K562 (cell line): ENCODE results near the gene CRYGB. TPM values are rescaled to one million over a fixed set of nuclear protein-coding genes. Genes with fewer than 3 reads are reported as not detected.

Experiments
- ATAC-seq: fragments of 200-7000 bp; cut with Tn5 transposase; 3 replicates; pipeline ENCODE4 v1.9.1; 2020; ENCODE audit warnings: moderate library complexity
- Bru-seq: library from RNA; stranded (reverse); fragments of 400-500 nt; gene quantifications from one replicate; lab custom pipeline; 2021; lab: Mats Ljungman, UMichigan
- BruChase-seq, 2 experiments: library from RNA; stranded (reverse); fragments of 400-500 nt; gene quantifications; one replicate each; lab custom pipeline; 2021; lab: Mats Ljungman, UMichigan
- BruUV-seq: library from RNA; stranded (reverse); fragments of 400-500 nt; replicated peaks from 2 replicates; lab custom pipeline; 2021; lab: Mats Ljungman, UMichigan
- CTCF ChIA-PET: fragments of 300-600 bp; formaldehyde crosslinking; extraction: SDS; loops from one replicate; lab custom pipeline; 2021; ENCODE audit warnings: low intra/inter-chr PET ratio; lab: Yijun Ruan, JAX
- POLR2A ChIA-PET: fragments of 300-600, 350-650 bp; sonication (Branson Sonifier 250); formaldehyde crosslinking; extraction: SDS; loops from one replicate; lab custom pipeline; 2021; ENCODE audit warnings: antibody characterized with exemption, inconsistent platforms; lab: Yijun Ruan, JAX
- DNase-seq, 4 experiments: peaks; one replicate each; pipeline versions ENCODE4 v3.0.0 to v3.0.0-alpha.2; 2011 to 2018; ENCODE audit warnings: low spot score in 3 of 4, mixed read lengths in 3 of 4; ENCODE audit errors: extremely low read depth in 1 of 4
- FAIRE-seq: peaks from 2 replicates; lab custom pipeline; 2011; peaks lifted over from hg19 to GRCh38; lab: Jason Lieb, UNC
- H2AFZ ChIP-seq: 2 replicates; pipeline ENCODE4 v1.6.0; 2011; ENCODE audit warnings: low read depth, low read length, control low read depth, inconsistent platforms
- H3K27ac ChIP-seq: fragments of 200-600 bp; 3 replicates; pipeline ENCODE4 v1.8.0; 2011; ENCODE audit warnings: low read depth, mild to moderate bottlenecking, control low read depth, inconsistent platforms, low read length, moderate library complexity, mixed read lengths; ENCODE audit errors: extremely low read depth
- H3K27me3 ChIP-seq, 2 experiments: fragments of 300-600 bp in 1 of 2; 2 replicates in 1 of 2; 3 replicates in 1 of 2; pipeline versions ENCODE4 v1.6.0 to v1.8.0; 2011; ENCODE audit warnings: inconsistent platforms in 2 of 2, low read length in 2 of 2, mild to moderate bottlenecking in 1 of 2, mixed read lengths in 1 of 2, moderate library complexity in 1 of 2; ENCODE audit not compliant: control insufficient read depth in 2 of 2, insufficient read depth in 2 of 2
- H3K36me3 ChIP-seq: fragments of 300-600 bp; 3 replicates; pipeline ENCODE4 v1.8.0; 2011; ENCODE audit warnings: mild to moderate bottlenecking, low read length, inconsistent platforms; ENCODE audit not compliant: control insufficient read depth, insufficient read depth
- H3K4me1 ChIP-seq, 2 experiments: fragments of 200-600 bp in 1 of 2; replicated peaks in 1 of 2; 2 replicates in 1 of 2; 3 replicates in 1 of 2; pipeline versions ENCODE4 v1.5.1 to v1.8.0; 2011; ENCODE audit warnings: inconsistent platforms in 2 of 2, low read length in 2 of 2, mild to moderate bottlenecking in 1 of 2, mixed read lengths in 1 of 2, moderate library complexity in 1 of 2; ENCODE audit not compliant: control insufficient read depth in 2 of 2, insufficient read depth in 2 of 2
- H3K4me2 ChIP-seq: 2 replicates; pipeline ENCODE4 v1.6.1; 2011; ENCODE audit warnings: low read length, control low read depth, inconsistent platforms, mixed read lengths; ENCODE audit not compliant: insufficient read depth
- H3K4me3 ChIP-seq: fragments of 200-600 bp; sonication (generic), shearing (Covaris generic); 2 replicates; pipeline ENCODE4 v1.5.1; 2016; ENCODE audit warnings: control low read depth, inconsistent platforms
- H3K79me2 ChIP-seq: fragments of 200-600 bp; 3 replicates; pipeline ENCODE4 v1.8.0; 2011; ENCODE audit warnings: low read length, inconsistent platforms; ENCODE audit not compliant: control insufficient read depth, insufficient read depth
- H3K9ac ChIP-seq, 2 experiments: 2 replicates each; pipeline versions ENCODE4 v1.6.0 to v1.6.1; 2011; ENCODE audit warnings: low read depth in 2 of 2, low read length in 2 of 2, control low read depth in 1 of 2, inconsistent platforms in 1 of 2, mild to moderate bottlenecking in 1 of 2, mixed read lengths in 1 of 2; ENCODE audit not compliant: insufficient read depth in 1 of 2
- H3K9me1 ChIP-seq: one replicate; pipeline ENCODE4 v1.6.0; 2011; ENCODE audit warnings: inconsistent platforms, mild to moderate bottlenecking, low read length, moderate library complexity; ENCODE audit not compliant: control insufficient read depth, insufficient read depth
- H3K9me3 ChIP-seq: replicated peaks from 2 replicates; pipeline ENCODE4 v1.5.1; 2011; ENCODE audit warnings: low read depth, low read length, inconsistent platforms; ENCODE audit not compliant: control insufficient read depth, insufficient read depth
- H4K20me1 ChIP-seq: replicated peaks from 2 replicates; pipeline ENCODE4 v1.6.1; 2011; ENCODE audit warnings: low read length, inconsistent platforms, mixed read lengths; ENCODE audit not compliant: control insufficient read depth, insufficient read depth
- ETV6 ChIP-seq, 3 experiments: fragments of 150-350 bp in 1 of 3; sonication (generic) in 1 of 3; formaldehyde crosslinking in 1 of 3; IDR thresholded peaks; 2 replicates each; pipeline versions ENCODE4 v1.6.1 to v1.8.0; 2014 to 2022; ENCODE audit warnings: borderline replicate concordance in 2 of 3, low read depth in 2 of 3, antibody characterized with exemption in 1 of 3, low read length in 1 of 3, mild to moderate bottlenecking in 1 of 3, missing genetic modification reagents in 1 of 3
- HMGN3 ChIP-seq: IDR thresholded peaks from 2 replicates; pipeline ENCODE4 v1.6.1; 2011; ENCODE audit warnings: borderline replicate concordance, low read depth, mild to moderate bottlenecking, mixed read lengths, low read length; ENCODE audit not compliant: insufficient read length; ENCODE audit errors: extremely low read depth
- ID3 ChIP-seq, 2 experiments: fragments of 250-450 bp in 1 of 2; fragments of 450-650 bp in 1 of 2; sonication (Bioruptor Pico) in 1 of 2; IDR thresholded peaks; 2 replicates each; pipeline versions ENCODE4 v1.6.1 to v1.8.0; 2016 to 2021; ENCODE audit warnings: mild to moderate bottlenecking in 2 of 2, moderate library complexity in 2 of 2, missing compliant biosample characterization in 1 of 2, missing genetic modification characterization in 1 of 2
- ILF3 ChIP-seq: fragments of 450-650 bp; IDR thresholded peaks from 2 replicates; pipeline ENCODE4 v1.6.1; 2018; ENCODE audit warnings: antibody characterized with exemption, mild to moderate bottlenecking, moderate library complexity, borderline replicate concordance
- KAT2B ChIP-seq: IDR thresholded peaks from one replicate; pipeline ENCODE4 v1.6.1; 2012; ENCODE audit warnings: low read depth, mild to moderate bottlenecking, control low read depth, inconsistent platforms, low read length, moderate library complexity
- RBM17 ChIP-seq: fragments of 200-400 bp; formaldehyde crosslinking; IDR thresholded peaks from 2 replicates; pipeline ENCODE4 v1.6.1; 2017; ENCODE audit warnings: low read depth, mild to moderate bottlenecking, low read length, borderline replicate concordance
- STAG1 ChIP-seq: sonication (generic); formaldehyde crosslinking; IDR thresholded peaks from 2 replicates; pipeline ENCODE4 v1.5.0; 2020; ENCODE audit warnings: missing genetic modification reagents, borderline replicate concordance
- WGBS: fragments of 100-300 bp; shearing (Covaris generic); methylation state at CpG from one replicate; pipeline ENCODE4 v1.1.6; 2016; ENCODE audit warnings: low coverage, mixed read lengths; ENCODE audit not compliant: insufficient coverage; ENCODE audit errors: missing lambda C conversion rate; 5-methylcytosine and 5-hydroxymethylcytosine counted together
- in situ Hi-C: fragments of 300-500 bp; cut with MboI; formaldehyde crosslinking; loops from 4 replicates; pipeline ENCODE4 v1.15.0; 2018; ENCODE audit warnings: inconsistent platforms, mixed read lengths
- intact Hi-C: fragments of 100-400 bp; cut with micrococcal nuclease; formaldehyde crosslinking; loops from 2 replicates; pipeline ENCODE4 v1.14.2; 2022
- long read RNA-seq, 3 experiments: library from polyadenylated mRNA in 2 of 3; library from RNA in 1 of 3; unstranded in 2 of 3; stranded (forward) in 1 of 3; transcript quantifications; one replicate each; pipeline ENCODE4 v2.0.0, GENCODE V29; 2019 to 2022
- polyA minus RNA-seq, 3 experiments: library from RNA; depleted of rRNA, polyadenylated mRNA; stranded (reverse); fragments of >200 nt; gene quantifications; 2 replicates each; pipeline ENCODE4 v1.2.3, GENCODE V29; 2011
- polyA plus RNA-seq, 8 experiments: library from polyadenylated mRNA; depleted of rRNA in 4 of 8; stranded (reverse) in 5 of 8; unstranded in 3 of 8; fragments of >200 nt; fragmentation: Nextera tagmentation in 2 of 8; fragmentation: Illumina TruSeq in 1 of 8; extraction: Ambion mirVana in 2 of 8; extraction: Trizol in 1 of 8; gene quantifications; 2 replicates each; pipeline versions ENCODE4 v1.2.1 to v1.2.3, GENCODE V29; 2011 to 2014; ENCODE audit warnings: inconsistent platforms in 1 of 8, missing spikeins in 1 of 8
- total RNA-seq, 7 experiments: library from RNA; depleted of rRNA in 6 of 7; stranded (reverse); fragments of >200 nt in 6 of 7; fragmentation: Illumina TruSeq in 2 of 7; extraction: Trizol in 2 of 7; gene quantifications; 2 replicates each; pipeline versions ENCODE4 v1.2.1 to v1.2.3, GENCODE V29; 2011 to 2021; ENCODE audit warnings: low replicate concordance in 1 of 7

The CRYGB gene
- total RNA-seq (2011; cell fraction: chromatin; rRNA removed; ENCODE audit: low replicate concordance), result not detected in 2 replicates
- total RNA-seq (2011; cell fraction: nucleolus; rRNA removed), result not detected in 2 replicates
- not detected in 2 replicates for total RNA-seq (2011; cell fraction: nucleoplasm; rRNA removed)
- total RNA-seq (2014; rRNA removed) (not detected in 2 replicates), total RNA-seq (2014; rRNA removed; fragmentation: Illumina TruSeq; extraction: Trizol) (not detected in 2 replicates), total RNA-seq (2015; rRNA removed; fragmentation: Illumina TruSeq; extraction: Trizol) (not detected in 2 replicates), total RNA-seq (2021) (not detected in 2 replicates), polyA plus RNA-seq (2011; rRNA removed) (not detected in 2 replicates), polyA plus RNA-seq (2014; fragmentation: Illumina TruSeq; extraction: Trizol) (not detected in 2 replicates), polyA plus RNA-seq (2014; fragmentation: Nextera tagmentation; extraction: Ambion mirVana) (not detected), polyA plus RNA-seq (2014; rRNA removed) (not detected in 2 replicates), polyA minus RNA-seq (2011; rRNA and poly(A)+ RNA removed) (not detected in 2 replicates), Bru-seq, nascent RNA (not detected), BruChase-seq, experiment 1, labeled RNA remaining after a 2-hour chase (not detected), BruChase-seq, experiment 2, labeled RNA remaining after a 6-hour chase (not detected)
- polyA plus RNA-seq (2011; cell fraction: cytosol; rRNA removed), result not detected in 2 replicates
- not detected in 2 replicates for polyA plus RNA-seq (2011; cell fraction: nucleus; rRNA removed)
- not detected in 2 replicates for polyA plus RNA-seq (2012)
- polyA minus RNA-seq (2011; cell fraction: cytosol; rRNA and poly(A)+ RNA removed), result not detected in 2 replicates
- polyA minus RNA-seq (2011; cell fraction: nucleus; rRNA and poly(A)+ RNA removed), result not detected in 2 replicates
- long read RNA-seq, experiment 1, result 0 reads
- long read RNA-seq, experiment 2, result 0 reads
- long read RNA-seq, experiment 3, result 0 reads

GRCh38 chr2:208146006-208146405 is at the start of gene CRYGB:
TSS of gene CRYGB (minus strand) at chr2:208146158. CDS start at chr2:208146120, 38 bp downstream.
- Histone ChIP-seq H3K4me3 (no peak within 1 kb of the TSS), H2AFZ (no peak within 1 kb of the TSS), H4K20me1 (no peaks in the 10 kb centered on the region), H3K27me3 (no peaks in the 10 kb centered on the region), H3K36me3 (no peaks in the 10 kb centered on the region), H3K27ac (no peak within 1 kb of the TSS), H3K9me1 (no peaks in the 10 kb centered on the region), H3K79me2 (no peaks in the 10 kb centered on the region), H3K4me1 (no peaks in the 10 kb centered on the region), H3K4me2 (no peak within 1 kb of the TSS), H3K9ac (no peak within 1 kb of the TSS), H3K9me3 (no peaks in the 10 kb centered on the region)
- TF ChIP-seq HMGN3 (no peak), ETV6 (IDR thresholded peaks at IDR 0.05; ENCODE audit: borderline replicate concordance in 1 of 2, low read depth in 2 of 2, low read length in 1 of 2) (no peak), ETV6 (CRISPR knock-in tag; IDR thresholded peaks at IDR 0.05; ENCODE audit: borderline replicate concordance) (no peak), ILF3 (no peak), KAT2B (no peak), ID3 (CRISPR knock-in tag; IDR thresholded peaks at IDR 0.05) (no peak), ID3 (tag; IDR thresholded peaks at IDR 0.05) (no peak), RBM17 (no peak), STAG1 (no peak)
- POLR2A ChIA-PET, result interaction anchor here (0.7 kb wide), 1 partner anchor 19 kb away, joined by 3 read pairs; no protein-coding TSS in a partner anchor
- no peak for ATAC-seq
- 12% methylated on average over 5 of the region's 6 CpGs for WGBS
- in situ Hi-C loops (no loop called here), intact Hi-C loops (no loop called here)
- CTCF ChIA-PET, result no interaction called here
- DNase-seq, result no peak
- FAIRE-seq, result no peak
- BruUV-seq, result no TSS peak
